ENCODE data around the gene MACROH2A2.

GRCh38 chr10:70121281-70121949 is 68.8 kb downstream of the MACROH2A2 start:
- TF ChIP-seq ELK1 (IDR thresholded peaks at IDR 0.05; ENCODE audit: borderline replicate concordance, low read depth, low read length) (no peak), RFX5 (IDR thresholded peaks at IDR 0.05; ENCODE audit: low read depth, low read length) (no peak), BHLHE40 (IDR thresholded peaks at IDR 0.05; ENCODE audit: low read depth, low read length) (no peak), CTCF (conservative IDR thresholded peaks at IDR 0.05; ENCODE audit: low read depth, low read length) (no peak), RAD21 (IDR thresholded peaks at IDR 0.05; ENCODE audit: low read length) (no peak), POLR2A (IDR thresholded peaks at IDR 0.05; ENCODE audit: low read depth, low read length) (no peak), RCOR1 (IDR thresholded peaks at IDR 0.05; ENCODE audit: insufficient replicate concordance, low read length) (no peak), FOS (IDR thresholded peaks at IDR 0.05; ENCODE audit: low read depth, low read length) (no peak), SMC3 (IDR thresholded peaks at IDR 0.05; ENCODE audit: low read depth, low read length) (no peak), MAFK (IDR thresholded peaks at IDR 0.05; ENCODE audit: low read depth, low read length) (no peak), USF2 (IDR thresholded peaks at IDR 0.05; ENCODE audit: low read depth, low read length) (no peak), CEBPB (IDR thresholded peaks at IDR 0.05; ENCODE audit: low read depth, low read length) (no peak), MAZ (IDR thresholded peaks at IDR 0.05; ENCODE audit: borderline replicate concordance, low read depth, low read length) (no peak), MXI1 (IDR thresholded peaks at IDR 0.05; ENCODE audit: borderline replicate concordance, low read depth, low read length) (no peak)
